HG02852 (cell line): ENCODE data around the gene RALGPS1.
"Not testable (repeated sequence)": the region's sequence is repeated elsewhere in the genome, so short reads cannot be mapped to it uniquely, and the experiment has no call there.

ENCODE experiments used
- ATAC-seq: cut with Tn5 transposase; IDR thresholded peaks from one replicate; pipeline ENCODE4 v1.9.1; 2021; ENCODE audit warnings: mild to moderate bottlenecking, moderate library complexity; ENCODE audit not compliant: unreplicated experiment

The RALGPS1 gene

DNA sequence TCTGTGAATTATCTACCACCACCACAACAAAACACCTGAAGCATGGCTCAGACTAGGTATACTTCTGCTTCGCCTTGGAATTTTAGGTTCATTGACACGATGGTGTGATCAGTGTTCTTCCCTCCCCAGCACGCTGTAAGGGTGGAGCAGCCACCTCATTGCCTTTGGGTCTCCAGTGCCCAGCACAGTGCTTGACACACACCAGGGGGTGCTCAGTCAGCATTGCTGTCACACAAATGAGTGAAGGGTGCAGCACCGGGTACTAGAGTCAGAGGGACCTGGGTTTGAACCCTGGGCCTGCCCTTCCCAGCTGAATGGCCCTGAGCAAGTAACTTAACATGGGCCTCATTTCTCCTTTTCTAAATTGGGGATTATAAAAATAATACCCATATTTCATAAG is 217.8 kb downstream of the RALGPS1 start:
- no peak for ATAC-seq

DNA sequence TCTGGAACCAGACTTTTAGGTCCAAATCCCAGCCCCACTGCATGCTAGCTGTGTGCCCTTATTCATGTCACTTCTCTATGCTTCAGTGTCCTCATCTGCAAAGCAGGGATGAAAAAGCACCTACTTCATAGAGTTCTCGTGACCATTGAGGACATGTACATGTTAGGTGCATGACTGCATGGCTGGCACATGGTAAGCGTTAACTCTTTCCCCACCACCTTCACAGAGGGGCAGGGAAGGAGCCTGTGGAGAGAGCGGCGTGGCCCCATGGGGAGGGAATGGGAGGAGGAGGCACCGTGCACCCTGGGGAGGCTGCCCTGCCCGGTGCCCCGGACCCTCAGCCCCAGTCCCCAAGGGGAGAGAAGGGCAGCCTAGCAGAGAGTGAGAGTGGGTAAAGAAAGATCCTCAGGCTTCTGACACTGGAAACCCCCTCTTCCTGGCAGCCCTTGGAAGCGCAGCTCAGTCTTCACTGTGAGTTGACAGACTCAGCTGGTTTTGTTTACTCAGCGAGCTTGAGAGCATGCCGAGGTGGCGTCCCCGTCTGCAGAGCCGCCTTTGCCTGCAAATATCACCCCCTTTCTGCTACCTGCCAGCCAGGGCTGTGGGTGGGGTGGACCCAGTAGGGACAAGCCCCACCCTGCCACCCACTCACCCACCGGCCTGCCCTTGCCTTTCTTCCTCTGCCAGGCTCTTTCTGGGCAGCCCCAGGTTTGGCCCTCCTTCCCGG is 218.5 kb downstream of the RALGPS1 start:
- no peak for ATAC-seq

DNA sequence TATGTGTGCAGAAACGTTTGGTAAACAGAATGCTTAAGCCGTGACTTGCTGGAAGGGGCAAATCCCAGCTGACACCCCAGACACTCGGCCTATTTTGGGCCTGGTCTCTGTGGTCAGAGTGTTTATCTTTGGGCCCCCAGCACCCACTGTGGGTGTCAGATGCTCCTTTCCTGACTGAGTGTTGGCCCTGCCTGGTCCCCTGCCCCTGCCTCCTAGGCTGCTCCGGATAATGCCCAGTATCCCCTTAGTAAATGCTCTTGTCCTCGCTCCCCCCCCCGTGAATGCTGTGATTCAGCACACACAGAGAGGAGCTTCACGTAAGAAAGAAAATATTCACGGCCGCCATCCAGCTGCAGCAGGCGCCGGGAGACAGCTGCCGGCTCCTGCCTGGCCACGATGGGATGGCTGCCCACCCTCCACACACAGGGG is 219.2 kb downstream of the RALGPS1 start:
- no peak for ATAC-seq

DNA sequence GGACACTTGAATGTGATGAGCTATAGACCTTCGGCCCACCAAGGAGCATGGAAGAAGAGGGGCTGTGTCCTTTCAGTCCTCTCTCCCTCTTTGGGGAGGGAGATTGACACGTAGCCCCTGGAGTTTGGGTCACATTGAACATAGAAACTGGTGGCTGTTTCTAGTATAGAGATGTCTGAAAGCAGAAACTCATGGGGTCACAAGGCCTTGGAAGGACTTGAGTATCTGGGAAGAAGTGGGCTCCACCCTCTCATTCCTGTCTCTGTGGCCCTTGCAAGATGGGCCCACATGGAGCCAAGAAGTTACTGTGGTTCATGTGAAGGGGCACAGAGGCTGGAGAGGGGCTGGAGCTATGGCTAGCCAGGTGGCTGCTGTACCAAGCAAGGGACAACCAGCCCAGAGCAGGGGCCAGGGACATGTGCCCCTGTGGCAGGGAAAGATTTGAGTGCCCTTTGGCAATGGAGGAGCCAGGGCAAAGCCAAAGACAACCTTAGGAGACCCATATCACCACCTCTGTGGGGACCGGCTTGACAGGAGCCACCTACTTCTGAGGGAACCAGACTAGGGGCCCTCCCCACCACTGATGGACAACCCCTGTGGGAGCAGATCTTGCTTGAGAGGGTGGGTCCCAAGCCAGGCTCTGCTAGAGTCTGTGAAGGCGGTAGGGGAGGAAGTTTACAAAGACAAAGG is 220.6 kb downstream of the RALGPS1 start:
- no peak for ATAC-seq

DNA sequence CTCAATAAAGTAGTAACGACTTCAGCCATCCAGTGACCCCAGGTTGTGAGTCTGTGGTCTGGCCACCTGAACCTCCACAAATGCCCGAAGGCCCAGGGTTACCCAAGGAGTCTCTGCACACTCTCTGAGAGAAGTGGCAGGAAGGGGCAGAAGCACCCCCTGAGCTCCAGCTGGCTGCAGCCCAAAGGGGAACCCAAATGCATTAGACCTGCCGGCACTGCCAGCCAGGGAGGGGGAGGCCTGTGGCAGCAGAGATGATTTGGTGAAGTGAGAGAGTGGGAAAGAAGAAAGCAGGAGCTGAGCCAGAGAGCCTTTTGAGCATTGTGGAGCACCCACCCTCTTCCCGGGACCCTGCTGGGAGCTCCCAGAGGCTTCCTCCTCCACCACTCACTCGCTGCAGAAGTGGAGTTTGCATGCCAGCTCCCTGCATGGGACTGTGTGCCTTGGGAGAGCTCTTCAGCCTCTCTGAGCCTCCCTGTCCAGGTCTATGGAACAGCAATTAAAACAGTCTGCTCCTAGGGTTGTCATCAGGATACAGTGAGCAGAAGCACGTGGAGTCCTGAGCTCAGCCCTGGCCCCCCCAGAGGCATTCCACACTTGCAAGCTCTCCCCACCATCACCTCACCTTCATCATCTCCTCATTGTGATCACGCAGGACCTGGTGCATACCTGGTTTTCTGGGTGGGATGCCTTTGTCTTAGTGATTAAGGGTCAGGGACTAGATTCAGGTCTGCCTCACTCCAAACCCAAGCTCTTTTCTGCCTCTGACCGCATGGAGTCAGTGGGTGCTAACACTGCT is 221.7 kb downstream of the RALGPS1 start:
- ATAC-seq = no peak

DNA sequence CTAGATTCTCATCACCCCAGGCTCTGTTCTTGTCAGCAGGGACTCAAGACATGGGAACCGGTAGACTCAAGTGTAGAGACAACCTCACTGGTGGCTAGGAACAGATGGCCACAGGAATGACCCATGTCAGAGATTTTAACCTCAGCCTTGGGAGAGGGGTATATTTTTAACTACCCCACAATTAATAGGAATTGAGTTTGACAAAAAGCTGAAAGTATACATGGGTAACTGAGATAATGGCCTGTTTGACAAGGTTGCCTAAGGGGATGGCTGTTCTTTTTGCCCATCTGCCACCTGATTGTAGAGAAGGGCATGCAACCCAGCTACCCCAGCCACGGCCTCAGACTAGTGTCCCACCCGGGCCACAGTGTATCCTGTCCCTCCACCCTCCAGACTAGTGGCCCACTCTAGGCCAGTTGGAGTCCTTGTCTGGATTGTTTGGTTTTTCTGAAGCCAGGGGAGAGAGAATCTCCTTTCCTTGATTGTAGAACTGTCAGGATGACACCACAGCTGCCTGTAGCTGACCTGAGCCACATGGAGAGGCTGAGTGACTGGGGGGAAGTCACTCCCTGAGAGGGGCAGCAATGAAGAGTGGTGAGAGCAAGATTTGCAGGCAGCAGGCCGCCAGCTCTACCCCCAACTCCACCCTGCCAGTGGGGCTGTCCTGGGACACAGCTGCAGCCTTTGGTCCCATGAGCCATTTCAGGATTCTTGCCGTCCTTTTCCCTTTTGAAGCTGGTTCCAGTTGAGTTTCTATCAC is 222.5 kb downstream of the RALGPS1 start:
- no peak for ATAC-seq

DNA sequence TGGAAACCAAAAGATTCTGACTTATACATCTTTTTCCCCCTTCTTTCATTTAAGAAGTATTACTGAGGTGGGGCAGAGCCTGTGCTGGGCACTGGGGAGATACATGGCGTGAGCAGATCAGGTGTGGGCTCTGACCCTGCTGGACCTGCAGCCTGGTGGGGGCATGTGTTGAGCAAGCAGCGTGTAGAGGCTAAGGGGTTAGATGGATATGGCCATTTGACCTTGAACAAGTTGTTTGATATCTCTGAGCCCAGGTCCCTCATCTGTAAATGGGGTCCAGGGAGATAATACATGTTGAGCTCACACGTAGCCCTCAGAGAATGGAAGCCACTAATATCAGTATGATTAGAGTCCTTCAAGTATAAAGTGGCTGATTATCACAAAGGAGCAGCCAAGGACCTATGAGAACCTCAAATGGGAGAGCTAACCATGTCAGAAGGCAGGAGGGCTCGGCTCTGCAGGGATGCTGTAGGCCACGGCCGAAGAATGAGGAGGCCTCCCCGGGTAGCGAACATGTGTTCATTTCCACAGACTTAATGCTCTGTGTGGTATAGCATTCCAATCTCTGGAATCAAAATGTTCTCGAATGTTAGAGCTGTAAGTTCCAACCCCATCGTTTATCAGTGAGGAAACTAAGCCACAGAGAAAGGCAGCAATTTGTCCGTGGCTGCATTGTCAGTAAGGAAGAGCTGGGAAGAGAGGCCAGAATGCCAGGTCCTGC is 223.2 kb downstream of the RALGPS1 start:
- ATAC-seq = no peak

DNA sequence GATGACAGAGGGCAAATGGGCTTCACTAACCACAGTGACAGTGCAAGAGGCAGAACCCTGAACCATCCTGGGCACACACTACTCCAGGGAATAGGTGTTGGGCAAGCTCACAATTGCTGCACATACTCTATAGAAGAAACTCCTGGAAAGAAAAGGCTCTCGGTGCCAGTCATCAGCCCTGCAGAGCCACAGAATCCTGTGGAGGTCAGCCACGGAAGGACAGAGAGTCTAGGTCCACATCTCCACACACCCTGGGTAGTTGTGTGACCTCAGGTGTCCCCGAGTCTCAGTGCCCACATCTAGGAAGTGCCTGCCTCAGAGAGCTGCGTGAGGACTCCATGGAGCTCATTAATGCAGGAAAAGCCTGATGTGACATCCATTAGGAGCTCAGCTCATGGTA is 223.9 kb downstream of the RALGPS1 start:
- no peak for ATAC-seq

DNA sequence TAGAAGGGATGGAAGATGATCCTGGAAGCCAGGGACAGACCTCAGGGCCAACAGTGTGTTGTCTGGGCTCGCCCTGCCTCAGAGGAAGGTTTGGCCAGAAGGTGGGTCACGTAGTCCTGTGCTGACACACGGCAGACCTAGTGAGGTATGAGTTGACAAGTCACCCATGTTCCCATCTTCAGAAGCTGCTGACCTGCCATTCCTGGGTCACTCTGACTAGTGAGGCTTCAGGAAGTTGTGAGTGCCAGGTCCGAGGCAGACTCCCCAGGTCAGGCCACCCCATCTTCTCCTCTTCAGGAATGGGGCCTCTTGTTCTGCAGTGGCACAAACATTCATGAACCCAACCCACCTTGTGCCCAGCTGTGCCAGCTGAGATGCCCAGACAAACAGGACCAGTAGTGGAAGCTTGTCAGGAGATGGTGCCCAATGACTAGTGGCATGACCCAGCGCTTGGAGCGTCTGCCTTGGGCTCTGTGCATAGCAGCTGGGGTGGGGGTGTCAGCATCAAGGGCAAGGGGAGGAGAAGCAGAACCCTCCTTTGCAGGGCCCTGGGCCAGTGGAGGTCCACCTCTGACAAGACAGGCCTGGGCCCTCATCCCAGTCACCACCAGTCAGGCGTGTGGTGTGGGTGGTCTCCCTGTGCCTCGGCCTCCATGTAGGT is 224.6 kb downstream of the RALGPS1 start:
- no peak for ATAC-seq

DNA sequence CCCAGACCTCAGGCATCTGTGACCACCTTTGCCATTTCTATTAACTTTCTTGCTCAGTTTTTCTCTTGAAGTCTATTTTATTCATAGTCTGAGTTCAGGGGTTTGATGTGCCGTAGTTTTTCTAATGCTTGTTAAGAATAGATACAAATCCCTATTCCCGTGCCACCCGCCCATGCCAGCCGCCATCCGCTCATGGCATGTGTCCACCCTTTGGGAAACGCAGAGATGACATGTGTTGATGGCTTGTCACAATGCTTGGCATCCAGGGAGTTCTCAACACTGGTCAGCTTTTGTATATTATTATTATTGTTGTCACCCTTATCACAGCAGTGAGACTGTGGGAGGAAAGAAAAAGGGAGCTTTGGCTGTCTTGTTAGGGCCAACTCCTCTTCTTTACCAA is 225.2 kb downstream of the RALGPS1 start:
- ATAC-seq = no peak

DNA sequence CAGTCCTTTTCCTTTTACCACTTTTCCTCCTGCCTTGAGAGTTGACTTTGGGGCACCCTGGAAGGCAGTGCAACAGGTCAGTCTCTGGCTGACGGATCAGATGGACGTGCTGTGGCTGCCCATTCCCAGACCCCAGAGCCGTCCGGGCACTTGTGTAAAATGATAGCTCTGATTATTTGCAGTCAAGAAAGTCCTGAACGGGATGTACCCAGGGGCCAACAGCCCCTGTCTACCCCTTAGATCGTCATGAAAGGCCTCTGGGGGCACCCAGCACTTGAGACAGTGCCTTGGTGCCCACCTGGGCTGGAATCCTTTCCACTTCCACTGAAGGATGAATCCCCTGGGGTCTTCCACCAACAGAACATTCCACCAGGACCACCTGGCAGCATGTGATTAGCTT is 225.6 kb downstream of the RALGPS1 start:
- no peak for ATAC-seq

DNA sequence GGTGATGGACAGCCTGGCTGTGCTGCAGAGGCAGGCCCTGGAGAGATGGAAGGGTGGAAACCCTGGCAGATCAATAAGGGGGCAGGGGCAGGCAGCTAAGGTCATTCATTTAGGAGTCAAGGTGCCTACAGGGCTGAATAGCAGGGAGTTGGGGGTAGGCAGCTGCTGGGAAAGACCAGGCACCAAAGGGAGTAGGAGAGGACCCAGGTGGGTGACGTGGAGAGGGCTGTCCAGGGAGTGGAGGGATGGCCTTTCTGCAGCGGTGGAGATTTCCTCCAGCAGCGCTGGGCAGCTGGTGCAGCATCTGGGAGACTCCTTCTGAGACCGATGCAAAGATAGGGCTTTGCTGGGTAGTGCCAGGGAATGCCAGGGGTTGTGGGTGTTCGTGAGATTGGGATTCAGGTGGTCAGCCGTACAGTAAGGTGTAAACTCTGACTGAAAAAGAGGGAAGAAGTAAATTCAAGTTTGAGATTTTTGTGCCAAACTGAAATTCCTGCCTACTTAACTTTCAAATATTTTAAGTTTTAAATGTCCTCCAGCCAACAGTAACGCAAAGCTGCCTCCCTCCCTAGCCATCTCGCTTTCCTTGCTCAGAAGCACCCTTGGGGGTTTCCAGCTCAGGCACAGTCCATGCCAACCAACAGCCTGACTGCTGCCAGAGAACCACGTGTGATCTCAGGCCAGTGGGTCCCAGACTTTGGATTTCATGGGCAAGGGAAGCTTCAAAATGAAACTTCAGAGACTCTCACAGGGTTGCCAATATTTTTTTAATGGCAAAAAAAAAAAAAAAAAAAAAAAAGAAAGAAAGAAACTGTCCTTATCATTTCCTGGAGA is 226.5 kb downstream of the RALGPS1 start:
- no peak for ATAC-seq

DNA sequence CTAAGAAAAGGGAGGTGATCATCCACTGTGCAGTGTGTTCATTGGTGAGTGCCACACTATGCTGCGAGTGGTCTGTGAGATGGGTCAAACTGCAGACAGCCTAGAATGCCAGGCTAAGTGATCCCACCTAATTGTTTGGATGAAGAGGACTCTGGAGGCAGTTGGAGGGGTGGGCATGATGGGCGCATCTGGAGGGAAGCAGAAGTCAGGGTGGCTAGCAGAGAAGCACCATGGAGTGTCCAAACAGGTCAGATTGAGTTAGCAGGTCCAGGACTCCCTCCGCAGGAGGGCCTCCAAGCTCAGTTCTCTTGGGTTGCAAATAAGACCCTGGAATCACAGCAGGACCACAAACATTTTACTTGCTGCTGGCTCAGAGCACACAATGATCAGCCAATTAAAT is 227.7 kb downstream of the RALGPS1 start:
- ATAC-seq = no peak

DNA sequence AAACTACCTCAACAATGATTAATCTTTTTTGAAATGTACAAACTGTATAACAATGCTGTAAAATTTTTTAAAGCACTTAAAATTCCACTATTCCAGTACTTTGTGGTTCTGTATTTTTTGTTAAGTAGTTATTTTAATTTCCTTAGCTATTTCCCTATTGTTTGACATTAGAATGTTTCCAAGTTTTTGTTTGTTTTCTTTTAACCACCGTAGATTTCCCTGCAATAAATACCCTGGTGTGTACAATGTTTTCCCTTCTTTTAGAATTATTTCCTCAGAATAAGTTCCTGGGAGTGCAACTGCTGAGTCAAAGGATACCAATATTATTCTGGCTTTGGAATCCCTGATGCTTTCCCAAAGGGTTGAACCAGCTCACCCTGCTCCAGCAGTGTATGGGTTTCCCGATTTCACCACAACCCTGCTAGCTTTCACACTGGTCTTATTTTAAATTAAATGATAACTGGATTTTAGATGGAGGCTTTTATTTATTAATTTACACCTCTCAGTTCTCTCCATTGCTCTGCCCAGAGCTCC is 228.4 kb downstream of the RALGPS1 start:
- no peak for ATAC-seq

DNA sequence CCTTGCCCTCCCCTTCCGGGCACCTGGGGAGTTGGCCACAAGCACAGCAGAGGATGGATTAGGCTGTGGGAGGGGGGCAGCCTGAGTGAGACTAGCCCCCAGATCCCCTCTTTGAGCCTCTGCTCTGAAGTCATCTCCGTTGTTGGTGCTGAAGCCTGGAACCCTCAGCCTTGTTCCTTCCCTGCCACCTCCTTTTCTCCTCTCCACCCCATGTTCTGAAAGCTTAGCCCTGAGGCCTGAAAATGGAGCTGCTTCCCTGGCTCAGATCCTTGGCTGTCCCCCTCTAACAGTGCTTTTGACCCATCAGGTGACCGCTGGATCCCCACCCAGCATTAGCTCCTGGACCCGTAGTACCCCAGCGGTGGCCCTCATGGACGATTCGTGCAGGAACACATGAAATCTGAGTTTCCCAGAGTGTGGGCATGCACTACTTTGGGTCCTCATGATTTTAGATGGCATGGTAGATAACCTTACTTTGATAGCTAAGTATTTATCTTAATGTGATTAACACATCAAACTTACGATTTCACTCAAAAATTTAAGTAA is 229.4 kb downstream of the RALGPS1 start:
- ATAC-seq = no peak

DNA sequence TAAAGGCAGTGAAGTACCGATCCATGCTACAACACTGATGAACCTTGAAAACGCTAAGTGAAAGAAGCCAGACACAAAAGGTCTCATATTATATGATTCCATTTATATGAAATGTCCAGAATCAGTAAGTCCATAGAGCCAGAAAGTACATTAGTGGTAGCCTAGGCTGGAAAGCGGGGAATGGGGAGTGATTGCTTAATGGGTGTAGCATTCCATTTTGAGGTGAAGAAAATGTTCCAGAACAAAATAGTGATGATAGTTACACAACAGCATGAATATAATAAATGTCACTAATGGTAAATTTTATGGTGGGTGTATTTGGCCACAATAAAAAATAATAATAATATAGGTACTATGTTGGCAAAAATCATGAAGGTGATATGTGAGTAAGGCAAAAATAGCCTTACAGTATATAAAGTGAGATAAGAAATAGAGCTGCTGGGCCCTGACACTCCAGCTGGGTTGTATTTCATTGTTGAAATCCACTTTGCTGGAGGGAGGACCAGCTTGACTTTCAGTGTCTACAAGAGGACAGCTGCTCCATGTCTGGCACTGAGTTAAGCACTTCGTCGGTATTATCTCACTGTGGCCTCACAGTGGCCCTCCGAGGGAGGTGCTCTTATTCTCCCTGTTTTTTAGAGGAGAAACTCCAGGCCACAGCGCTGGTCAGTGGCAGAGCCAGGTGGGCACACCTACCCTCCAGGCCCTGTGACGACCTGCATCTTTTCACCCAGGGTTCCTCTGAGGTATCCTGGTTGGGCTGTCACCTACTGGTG is 230.3 kb downstream of the RALGPS1 start:
- no peak for ATAC-seq

DNA sequence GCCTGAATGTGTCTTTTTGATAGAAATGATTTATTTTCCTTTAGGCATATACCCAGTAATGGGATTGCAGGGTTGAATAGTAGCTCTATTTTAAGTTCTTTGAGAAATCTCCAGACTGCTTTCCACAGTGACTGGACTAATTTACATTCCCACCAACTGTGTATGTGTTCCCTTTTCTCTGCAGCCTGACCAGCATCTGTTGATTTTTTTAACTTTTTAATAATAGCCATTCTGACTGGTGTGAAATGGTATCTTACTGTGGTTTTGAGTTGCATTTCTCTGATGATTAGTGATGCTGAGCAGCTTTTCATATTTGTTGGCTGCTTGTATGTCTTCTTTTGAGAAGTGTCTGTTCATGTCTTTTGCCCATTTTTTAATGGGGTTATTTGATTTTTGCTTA is 232.3 kb downstream of the RALGPS1 start:
- not testable (repeated sequence) for ATAC-seq

DNA sequence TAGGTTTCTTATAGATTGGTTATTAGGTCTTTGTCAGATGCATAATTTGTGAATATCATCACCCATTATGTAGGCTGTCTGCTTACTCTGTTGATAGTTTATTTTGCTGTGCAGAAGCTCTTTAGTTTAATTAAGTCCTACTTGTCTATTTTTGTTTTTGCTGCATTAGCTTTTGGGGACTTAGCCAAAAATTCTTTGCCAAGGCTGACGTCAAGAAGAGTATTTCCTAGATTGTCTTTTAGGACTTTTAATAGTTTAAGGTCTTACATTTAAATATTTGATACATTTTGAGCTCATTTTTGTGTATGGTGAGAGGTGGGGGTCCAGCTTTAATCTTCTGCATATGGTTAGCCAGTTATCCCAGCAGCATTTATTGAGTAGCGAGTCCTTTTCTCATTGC is 232.7 kb downstream of the RALGPS1 start:
- no peak for ATAC-seq
